ENCODE data around the gene SDHAF2.
A peak's percentile ranks its signal among the peaks of the same experiment; 100 is the strongest.
"Not testable (repeated sequence)": the region's sequence is repeated elsewhere in the genome, so short reads cannot be mapped to it uniquely, and the experiment has no call there.

SDHAF2 gene

DNA sequence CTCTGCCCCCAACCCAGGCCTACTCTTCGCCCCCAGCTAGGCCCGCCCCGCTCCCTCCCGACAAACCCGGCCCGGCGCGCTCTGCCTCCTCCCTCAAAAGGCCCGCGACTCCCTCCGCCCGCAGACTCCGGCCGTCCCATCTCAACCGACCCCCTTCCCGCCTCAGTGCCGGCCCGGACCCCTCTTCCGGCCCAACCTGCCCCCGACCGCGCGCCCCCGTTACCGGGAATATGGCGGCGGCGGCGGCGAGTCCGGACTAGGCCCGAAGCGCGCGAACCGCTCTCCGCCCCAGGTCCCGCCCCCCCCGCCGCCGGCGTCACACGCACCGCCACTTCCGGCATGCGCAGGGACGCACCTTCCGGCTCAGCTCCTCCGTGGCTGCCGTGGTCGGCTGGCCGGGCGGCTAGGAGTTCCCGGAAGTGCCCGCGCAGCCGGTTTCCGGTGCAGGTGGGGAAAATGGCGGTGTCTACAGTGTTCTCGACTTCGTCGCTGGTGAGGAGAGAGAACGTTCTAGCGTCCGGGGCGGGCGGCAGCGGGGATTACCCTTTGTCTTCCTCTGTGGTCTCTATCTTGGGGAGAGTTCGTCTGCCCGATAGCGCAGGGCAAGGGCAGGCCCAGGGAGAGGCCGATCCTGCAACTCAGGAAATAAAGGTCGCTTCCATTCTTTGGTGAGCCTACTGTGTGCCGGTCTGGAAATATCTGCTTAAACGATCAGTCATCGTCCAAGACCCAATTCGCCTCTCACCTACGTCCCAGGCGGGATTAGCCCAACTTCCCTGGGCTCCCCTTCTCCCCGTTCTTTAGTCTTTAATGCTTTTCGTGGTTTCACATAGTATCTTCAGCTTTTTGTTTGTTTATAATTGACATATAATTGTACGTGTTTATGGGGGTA, at the start of gene SDHAF2, which contains the start of gene CPSF7:
Gene SDHAF2, plus strand, starts transcription at position 434 of the 892 bp plus-strand sequence. Its CDS starts 23 bp downstream, at position 457.
Gene CPSF7, minus strand, starts transcription at position 285 of the 892 bp plus-strand sequence. CDS start 740 bp downstream, outside the sequence.
- peak; percentile 82 to 87 for DNase-seq

- DNase-seq, result no peak
Observed at GRCh38 chr11:61380884-61381283, 49.0 kb upstream of the SDHAF2 start.

DNA sequence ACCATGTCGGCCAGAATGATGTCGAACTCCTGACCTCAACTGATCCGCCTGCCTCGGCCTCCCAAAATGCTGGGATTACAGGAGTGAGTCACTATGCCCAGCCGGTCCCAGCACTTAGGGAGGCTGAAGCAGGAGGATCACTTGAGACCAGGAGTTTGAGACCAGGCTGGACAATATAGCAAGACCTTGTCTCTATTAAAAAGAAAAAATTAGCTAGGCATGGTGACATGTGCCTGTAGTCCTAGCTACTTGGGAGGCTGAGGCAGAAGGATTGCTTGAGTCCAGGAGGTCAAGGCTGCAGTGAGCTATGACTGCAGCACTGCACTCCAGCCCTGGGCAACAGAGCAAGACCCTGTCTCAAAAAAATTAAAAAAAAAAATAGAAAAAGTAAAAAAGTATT, 46.1 kb upstream of the SDHAF2 start:
- DNase-seq, result not testable (repeated sequence)

GRCh38 chr11:61384271-61385242, 45.4 kb upstream of the SDHAF2 start:
- DNase-seq, result peak; percentile 22 to 29

- peak in 1 of 2 experiments; percentile 6 for DNase-seq
Observed at GRCh38 chr11:61390161-61390560, 39.8 kb upstream of the SDHAF2 start.

GRCh38 chr11:61392981-61393595, 36.8 kb upstream of the SDHAF2 start:
- DNase-seq, result peak in 1 of 2 experiments; percentile 14

- DNase-seq, result no peak
Observed at GRCh38 chr11:61401173-61401572, 28.8 kb upstream of the SDHAF2 start.

- DNase-seq, result no peak
Observed at GRCh38 chr11:61401573-61401972, 28.4 kb upstream of the SDHAF2 start.

GRCh38 chr11:61403658-61404057, 26.3 kb upstream of the SDHAF2 start:
- no peak for DNase-seq

GRCh38 chr11:61404103-61404502, 25.8 kb upstream of the SDHAF2 start:
- DNase-seq, result no peak

- DNase-seq, result no peak
Observed at GRCh38 chr11:61404641-61405040, 25.3 kb upstream of the SDHAF2 start.

GRCh38 chr11:61406067-61406466, 23.9 kb upstream of the SDHAF2 start:
- no peak for DNase-seq

GRCh38 chr11:61406991-61407728, 22.8 kb upstream of the SDHAF2 start:
- no peak for DNase-seq

DNA sequence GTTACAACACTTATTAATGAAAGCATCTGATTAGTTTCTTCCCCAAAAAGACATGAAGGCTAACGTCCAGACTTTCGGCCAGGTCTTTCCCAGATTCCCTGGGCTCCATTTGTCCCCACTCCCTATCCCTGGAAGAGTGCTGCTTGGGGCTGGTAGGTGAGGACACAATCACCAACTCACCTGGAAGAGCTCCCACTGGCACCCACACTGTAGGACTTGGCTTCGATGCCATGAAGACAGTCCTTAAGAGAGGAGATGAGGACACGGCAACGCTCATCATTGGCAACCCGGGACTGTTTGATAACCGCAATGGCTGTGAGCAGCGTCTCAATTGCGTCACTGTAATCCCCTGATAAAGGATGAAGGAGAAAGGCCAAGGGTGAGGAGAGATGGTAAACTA, 18.3 kb upstream of the SDHAF2 start:
- no peak for DNase-seq

DNA sequence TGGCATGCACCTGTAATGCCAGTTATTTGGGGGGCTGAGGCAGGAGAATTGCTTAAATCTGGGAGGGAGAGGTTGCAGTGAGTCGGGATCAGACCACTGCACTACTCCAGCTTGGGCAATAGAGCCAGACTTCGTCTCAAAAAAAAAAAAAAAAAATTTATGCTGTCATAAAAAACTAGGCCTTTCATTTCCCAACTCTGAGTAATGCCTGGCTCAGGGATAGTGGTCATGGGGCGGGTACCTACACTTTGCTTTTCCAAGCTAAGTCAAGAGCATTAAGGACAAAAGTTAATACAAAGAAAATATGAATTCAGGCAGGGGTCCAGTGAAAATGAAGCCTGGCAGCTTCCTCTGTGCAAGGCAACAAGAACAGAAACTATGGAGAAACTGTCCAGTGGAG, 16.4 kb upstream of the SDHAF2 start:
- DNase-seq, result no peak

DNA sequence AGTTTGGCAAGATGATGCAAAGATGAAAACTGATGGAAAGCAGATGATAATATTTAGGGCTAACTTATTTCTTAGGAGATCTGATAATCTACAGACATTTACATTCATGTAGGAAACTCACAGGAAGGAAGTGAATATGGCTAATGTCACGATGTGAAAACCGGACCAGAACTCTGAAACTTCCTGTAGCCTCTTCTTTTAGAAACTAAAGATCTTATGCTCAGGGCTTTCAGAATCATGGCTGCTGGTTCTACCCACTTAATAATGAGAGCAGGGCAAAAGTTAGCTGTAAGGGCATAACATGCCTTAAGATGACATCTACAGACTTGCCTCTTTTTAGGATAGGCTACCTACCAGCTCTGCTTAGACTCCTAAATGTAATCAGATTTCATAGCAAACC, 15.4 kb upstream of the SDHAF2 start:
- no peak for DNase-seq

DNA sequence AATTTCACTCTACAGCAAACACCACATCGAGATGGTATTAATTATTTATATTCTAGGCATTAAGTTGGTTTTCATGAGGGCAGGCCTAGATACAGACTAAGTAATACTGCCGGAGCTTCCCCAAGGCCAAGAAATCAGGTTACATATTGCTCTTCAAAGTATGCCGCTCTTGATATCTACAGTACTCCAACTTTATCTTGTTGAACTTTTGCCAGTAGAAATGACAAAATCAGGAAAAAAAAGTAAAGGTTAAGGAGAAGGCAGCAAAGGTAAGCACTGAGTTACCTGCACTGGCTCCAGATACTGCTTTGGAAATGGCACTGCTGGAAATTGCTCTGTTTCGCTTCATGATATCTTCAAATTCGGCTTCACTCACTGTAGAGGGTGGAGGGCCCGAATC, 14.5 kb upstream of the SDHAF2 start:
- no peak for DNase-seq

GRCh38 chr11:61416941-61417340, 13.0 kb upstream of the SDHAF2 start:
- no peak for DNase-seq

GRCh38 chr11:61417670-61418069, 12.3 kb upstream of the SDHAF2 start:
- DNase-seq, result peak; percentile 88 to 90

- DNase-seq, result no peak
Observed at GRCh38 chr11:61418136-61418535, 11.8 kb upstream of the SDHAF2 start.

DNA sequence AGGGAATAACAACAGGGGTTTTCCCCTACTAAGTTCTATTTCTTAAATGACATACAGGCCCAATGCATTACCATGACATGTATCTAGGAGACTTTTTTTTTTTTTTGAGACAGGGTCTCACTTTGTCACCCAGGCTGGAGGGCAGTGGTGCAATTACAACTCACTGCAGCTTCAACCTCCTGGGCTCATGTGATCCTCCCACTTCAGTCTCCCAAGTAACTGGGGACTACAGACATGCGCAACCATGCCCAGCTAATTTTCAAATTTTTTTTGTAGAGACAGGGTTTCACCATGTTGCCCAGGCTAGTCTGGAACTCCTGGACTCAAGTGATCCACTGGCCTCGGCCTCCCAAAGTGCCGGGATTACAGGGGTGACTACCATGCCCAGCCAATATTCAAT, 7.7 kb upstream of the SDHAF2 start:
- DNase-seq, result no peak
